CD4-positive, CD25-positive, alpha-beta regulatory T cell (primary cell): Measurements from ENCODE around the gene MBTPS2. TPM values are rescaled to one million over a fixed set of nuclear protein-coding genes. Genes with fewer than 3 reads are reported as not detected.

Experiments used
- polyA plus RNA-seq, 4 donors: library from polyadenylated mRNA; unstranded; fragments of 300-500 nt; fragmentation: Illumina TruSeq; gene quantifications; one replicate each; pipeline ENCODE4 v1.2.3, GENCODE V29; 2021
- total RNA-seq: library from RNA; stranded (reverse); gene quantifications from one replicate; pipeline ENCODE4 v1.2.3, GENCODE V29; 2022

Gene MBTPS2
- total and polyA plus RNA-seq, 5 donors from 2014 or later, result 4.6 to 6.0 (median 4.9) TPM

Other genes with a start within 250 kb of the MBTPS2 start
- gene KLHL34, start 181.3 kb upstream of the MBTPS2 start, total RNA-seq, result 0.89 TPM
- gene KLHL34, start 181.3 kb upstream of the MBTPS2 start, polyA plus RNA-seq, result 1 to 10 TPM; 3.0 to 4.3 (median 3.7) TPM
- gene SMPX, start 81.5 kb upstream of the MBTPS2 start, total RNA-seq, result not detected
- gene SMPX, start 81.5 kb upstream of the MBTPS2 start, polyA plus RNA-seq, result not detected
- gene YY2, start 16.4 kb downstream of the MBTPS2 start, total RNA-seq, result 0.67 TPM
- gene YY2, start 16.4 kb downstream of the MBTPS2 start, polyA plus RNA-seq, result under 1 TPM; 0.49 to 0.81 (median 0.57) TPM
- 24.0 TPM for gene SMS, start 101.1 kb downstream of the MBTPS2 start, total RNA-seq
- gene SMS, start 101.1 kb downstream of the MBTPS2 start, polyA plus RNA-seq, result 100 to 1,000 TPM in 1 of 4 donors, 10 to 100 TPM in 3; 68.8 to 105 (median 74.9) TPM
- 1.0 TPM for gene PHEX, start 192.7 kb downstream of the MBTPS2 start, total RNA-seq
- under 1 TPM in 3 of 4 donors, not detected in 1; 0.10 to 0.63 (median 0.30) TPM for gene PHEX, start 192.7 kb downstream of the MBTPS2 start, polyA plus RNA-seq